CD4-positive, alpha-beta T cell (primary cell): ENCODE results near the gene SDF4. TPM values are rescaled to one million over a fixed set of nuclear protein-coding genes. Genes with fewer than 3 reads are reported as not detected.
"Not testable (repeated sequence)": the region's sequence is repeated elsewhere in the genome, so short reads cannot be mapped to it uniquely, and the experiment has no call there.

Experiments used
- ATAC-seq: fragments of 200-7000 bp; cut with Tn5 transposase; one replicate; pipeline ENCODE4 v1.10.0; 2022; ENCODE audit warnings: mild to moderate bottlenecking; ENCODE audit not compliant: poor library complexity
- CTCF ChIA-PET: fragments of 350-600 bp; sonication (Branson Sonifier 250); formaldehyde crosslinking; loops from one replicate; lab custom pipeline; 2021; ENCODE audit warnings: antibody characterized with exemption, inconsistent platforms; lab: Charles Lee
- POLR2A ChIA-PET: fragments of 350-600 bp; sonication (Branson Sonifier 250); formaldehyde crosslinking; loops from one replicate; lab custom pipeline; 2021; ENCODE audit warnings: antibody characterized with exemption, inconsistent platforms; lab: Charles Lee
- DNase-seq, 14 experiments: peaks; one replicate each; pipeline ENCODE4 v3.0.0-alpha.2; 2013 to 2020; ENCODE audit warnings: mixed read lengths in 2 of 14
- H3K27ac ChIP-seq, 2 donors: one replicate each; pipeline versions ENCODE4 v1.5.1 to v1.7.0; 2013; ENCODE audit warnings: low read length in 2 of 2, low read depth in 1 of 2, mild to moderate bottlenecking in 1 of 2
- H3K27me3 ChIP-seq, 2 experiments: 1 replicate in 1 of 2; 2 replicates in 1 of 2; pipeline versions ENCODE4 v1.6.1 to v1.7.0; 2013; ENCODE audit warnings: low read length in 2 of 2, control low read depth in 1 of 2, mild to moderate bottlenecking in 1 of 2, moderate library complexity in 1 of 2; ENCODE audit not compliant: insufficient read depth in 2 of 2, control insufficient read depth in 1 of 2
- H3K36me3 ChIP-seq: one replicate; pipeline ENCODE4 v1.6.1; 2013; ENCODE audit warnings: low read length, control low read depth; ENCODE audit not compliant: insufficient read depth
- H3K4me1 ChIP-seq: one replicate; pipeline ENCODE4 v1.6.1; 2013; ENCODE audit warnings: low read length, control low read depth; ENCODE audit not compliant: insufficient read depth
- H3K4me3 ChIP-seq: one replicate; pipeline ENCODE4 v1.5.1; 2013; ENCODE audit warnings: mild to moderate bottlenecking, low read length, moderate library complexity
- H3K9me3 ChIP-seq, 2 experiments: 1 replicate in 1 of 2; 2 replicates in 1 of 2; pipeline versions ENCODE4 v1.6.1 to v1.7.0; 2013; ENCODE audit warnings: low read length in 2 of 2, mild to moderate bottlenecking in 2 of 2, control low read depth in 1 of 2, moderate library complexity in 1 of 2; ENCODE audit not compliant: control insufficient read depth in 1 of 2, insufficient read depth in 1 of 2
- H3K27ac Mint-ChIP-seq: one replicate; pipeline ENCODE4 v1.8.0; 2020; ENCODE audit warnings: mixed read lengths
- H3K27me3 Mint-ChIP-seq: one replicate; pipeline ENCODE4 v1.8.0; 2021; ENCODE audit warnings: mixed read lengths
- H3K36me3 Mint-ChIP-seq: one replicate; pipeline ENCODE4 v1.8.0; 2021; ENCODE audit warnings: low read depth, mixed read lengths
- H3K4me1 Mint-ChIP-seq: one replicate; pipeline ENCODE4 v1.8.0; 2021; ENCODE audit warnings: low read depth, mixed read lengths
- H3K4me3 Mint-ChIP-seq: one replicate; pipeline ENCODE4 v1.8.0; 2020; ENCODE audit warnings: mild to moderate bottlenecking, mixed read lengths
- H3K9me3 Mint-ChIP-seq: one replicate; pipeline ENCODE4 v1.8.0; 2020; ENCODE audit warnings: mixed read lengths
- intact Hi-C, 2 experiments: fragments of 100-400 bp; cut with DNase I in 1 of 2; cut with micrococcal nuclease in 1 of 2; formaldehyde crosslinking; loops; one replicate each; pipeline versions ENCODE4 v1.15.1 to v1.9.0; 2023 to 2025; cut with DNase I, micrococcal nuclease
- total RNA-seq, 174 experiments: library from RNA in 2 of 174; stranded (reverse) in 2 of 174; gene quantifications; one replicate each; pipeline ENCODE4 v1.2.3 and lab custom pipeline; 2021 to 2026
- TF ChIP-seq, protein P1 (sequence below): fragments of 200-600 bp; IDR thresholded peaks from one replicate; pipeline ENCODE4 v1.8.0; 2022; ENCODE audit warnings: antibody characterized with exemption, mild to moderate bottlenecking

The SDF4 gene
- total RNA-seq, 2 experiments from 2014 or later = 66.3 to 71.0 TPM

DNA sequence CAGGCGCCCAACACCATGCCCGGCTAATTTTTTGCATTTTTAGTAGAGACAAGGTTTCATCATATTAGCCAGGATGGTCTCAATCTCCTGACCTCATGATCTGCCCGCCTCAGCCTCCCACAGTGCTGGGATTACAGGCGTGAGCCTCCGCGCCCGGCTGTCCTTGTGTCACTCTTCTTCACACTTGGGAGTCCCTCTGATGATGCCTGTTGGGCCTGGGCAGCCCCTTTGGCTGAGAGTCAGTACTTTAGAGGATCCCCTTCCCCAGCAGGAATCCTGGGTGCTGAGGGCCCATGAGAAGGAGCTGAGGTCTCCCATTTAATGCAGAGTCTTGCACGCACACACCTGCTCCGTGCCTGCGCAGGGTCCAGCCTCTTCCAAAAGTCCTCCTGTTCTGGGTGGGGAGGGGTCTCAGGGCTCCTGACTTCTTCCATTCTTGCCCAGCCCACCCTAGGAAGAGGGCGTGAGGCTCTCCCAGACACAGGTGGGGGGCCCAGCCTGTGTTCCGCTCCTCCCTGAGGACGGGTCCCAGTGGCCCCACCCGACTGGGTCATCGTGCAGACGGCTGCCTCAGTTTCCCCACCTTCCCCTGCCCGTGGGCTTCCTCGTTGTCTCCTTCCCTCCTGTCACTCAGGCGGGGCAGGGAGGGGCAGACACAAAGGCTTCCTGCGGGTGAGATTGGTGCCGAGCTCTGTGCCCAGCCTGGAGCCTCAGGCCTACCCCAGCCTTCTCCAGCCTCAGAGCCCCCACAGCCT lies 54.2 kb downstream of the SDF4 start:
- no peak for ATAC-seq
- Mint-ChIP-seq H3K4me1 (peaks cover 4% of the 10 kb centered on the region), H3K27ac (no peak overlapping the region), H3K36me3 (no peaks in the 10 kb centered on the region), H3K27me3 (peaks cover 5% of the 10 kb centered on the region), H3K4me3 (no peak overlapping the region), H3K9me3 (no peaks in the 10 kb centered on the region)
- Histone ChIP-seq H3K36me3 (no peaks in the 10 kb centered on the region), H3K9me3 (peaks cover 0 to 10% of the 10 kb centered on the region in 2 experiments), H3K27me3 (peaks cover 0 to 4% of the 10 kb centered on the region in 2 experiments), H3K4me1 (peaks cover 35% of the 10 kb centered on the region), H3K27ac (no peak overlapping the region), H3K4me3 (no peak overlapping the region)
- intact Hi-C loops = no loop called here
- DNase-seq = peak in 2 of 14 experiments; percentile 8 to 14
- TF ChIP-seq, protein P1, sequence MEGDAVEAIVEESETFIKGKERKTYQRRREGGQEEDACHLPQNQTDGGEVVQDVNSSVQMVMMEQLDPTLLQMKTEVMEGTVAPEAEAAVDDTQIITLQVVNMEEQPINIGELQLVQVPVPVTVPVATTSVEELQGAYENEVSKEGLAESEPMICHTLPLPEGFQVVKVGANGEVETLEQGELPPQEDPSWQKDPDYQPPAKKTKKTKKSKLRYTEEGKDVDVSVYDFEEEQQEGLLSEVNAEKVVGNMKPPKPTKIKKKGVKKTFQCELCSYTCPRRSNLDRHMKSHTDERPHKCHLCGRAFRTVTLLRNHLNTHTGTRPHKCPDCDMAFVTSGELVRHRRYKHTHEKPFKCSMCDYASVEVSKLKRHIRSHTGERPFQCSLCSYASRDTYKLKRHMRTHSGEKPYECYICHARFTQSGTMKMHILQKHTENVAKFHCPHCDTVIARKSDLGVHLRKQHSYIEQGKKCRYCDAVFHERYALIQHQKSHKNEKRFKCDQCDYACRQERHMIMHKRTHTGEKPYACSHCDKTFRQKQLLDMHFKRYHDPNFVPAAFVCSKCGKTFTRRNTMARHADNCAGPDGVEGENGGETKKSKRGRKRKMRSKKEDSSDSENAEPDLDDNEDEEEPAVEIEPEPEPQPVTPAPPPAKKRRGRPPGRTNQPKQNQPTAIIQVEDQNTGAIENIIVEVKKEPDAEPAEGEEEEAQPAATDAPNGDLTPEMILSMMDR = no peak
- ChIA-PET POLR2A (no interaction called here), CTCF (no interaction called here)

DNA sequence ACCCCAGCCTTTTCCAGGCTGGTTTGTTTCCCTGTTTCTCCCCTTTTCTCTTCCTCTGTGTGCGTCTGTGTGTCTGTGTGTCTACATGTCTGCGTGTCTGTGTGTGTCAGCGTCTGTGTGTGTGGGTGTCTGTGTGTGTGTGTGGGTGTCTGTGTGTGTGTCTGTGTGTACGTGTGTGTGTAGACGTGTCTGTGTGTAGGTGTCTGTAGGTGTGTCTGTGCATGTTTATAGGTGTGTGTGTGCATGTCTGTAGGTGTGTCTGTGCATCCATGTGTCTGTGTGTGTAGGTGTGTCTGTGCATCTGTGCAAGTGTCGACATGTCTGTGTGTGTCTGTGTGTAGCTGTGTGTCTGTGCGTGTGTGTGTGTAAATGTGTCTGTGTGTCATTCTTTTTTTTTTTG lies 54.9 kb downstream of the SDF4 start:
- DNase-seq = no peak

DNA sequence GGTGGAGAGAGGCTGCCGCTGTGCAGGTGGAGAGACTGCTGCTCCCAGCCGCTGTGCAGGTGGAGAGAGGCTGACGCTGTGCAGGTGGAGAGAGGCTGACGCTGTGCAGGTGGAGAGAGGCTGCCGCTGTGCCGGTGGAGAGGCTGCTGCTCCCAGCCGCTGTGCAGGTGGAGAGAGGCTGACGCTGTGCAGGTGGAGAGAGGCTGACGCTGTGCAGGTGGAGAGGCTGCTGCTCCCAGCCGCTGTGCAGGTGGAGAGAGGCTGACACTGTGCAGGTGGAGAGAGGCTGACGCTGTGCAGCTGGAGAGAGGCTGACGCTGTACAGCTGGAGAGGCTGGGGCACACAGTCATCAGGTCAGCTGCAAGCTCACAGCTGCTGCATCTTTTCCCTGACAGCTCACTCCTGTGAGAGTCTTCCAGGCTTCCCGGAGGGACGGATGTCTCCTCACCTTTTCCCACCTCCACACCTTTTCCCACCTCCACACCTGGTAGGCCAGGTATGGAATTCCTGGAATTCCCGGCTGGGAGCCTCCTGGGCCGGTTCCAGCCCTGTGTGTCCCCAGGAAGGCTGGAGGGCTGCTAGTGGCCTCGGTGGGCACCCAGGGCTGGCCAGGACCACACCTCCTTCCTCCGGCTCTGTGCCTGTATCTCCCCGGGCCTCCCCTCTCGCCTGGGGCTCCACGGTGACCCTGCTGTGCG lies 55.6 kb downstream of the SDF4 start:
- H3K9me3 Mint-ChIP-seq, H3K4me3 Mint-ChIP-seq, H3K36me3 Mint-ChIP-seq, CTCF ChIA-PET, H3K27me3 ChIP-seq, POLR2A ChIA-PET, intact Hi-C loops, ATAC-seq, H3K4me3 ChIP-seq, H3K27me3 Mint-ChIP-seq, H3K36me3 ChIP-seq, H3K27ac Mint-ChIP-seq, H3K27ac ChIP-seq, H3K4me1 Mint-ChIP-seq: not testable (repeated sequence)
- H3K4me1 ChIP-seq = peaks cover 40% of the 10 kb centered on the region
- DNase-seq = peak in 1 of 14 experiments; percentile 29
- H3K9me3 ChIP-seq = peaks cover 0 to 10% of the 10 kb centered on the region in 2 experiments

More for the DNA sequence above, 54.9 kb downstream of the SDF4 start:
- Histone ChIP-seq H3K4me3 (no peak overlapping the region), H3K27me3 (peaks cover 0 to 4% of the 10 kb centered on the region in 2 experiments), H3K9me3 (peaks cover 0 to 10% of the 10 kb centered on the region in 2 experiments), H3K27ac (no peak overlapping the region), H3K36me3 (no peaks in the 10 kb centered on the region), H3K4me1 (peaks cover 33% of the 10 kb centered on the region)
- Mint-ChIP-seq H3K4me1 (peaks cover 9% of the 10 kb centered on the region), H3K9me3 (no peaks in the 10 kb centered on the region), H3K36me3 (no peaks in the 10 kb centered on the region), H3K4me3 (no peak overlapping the region), H3K27ac (no peak overlapping the region), H3K27me3 (peaks cover 9% of the 10 kb centered on the region)
- POLR2A ChIA-PET = no interaction called here
- no peak for ATAC-seq
- TF ChIP-seq, protein P1 = no peak
- intact Hi-C loops = no loop called here
- CTCF ChIA-PET = no interaction called here
